Measurements from ENCODE around the gene LRRC47. TPM values are rescaled to one million over a fixed set of nuclear protein-coding genes. Genes with fewer than 3 reads are reported as not detected.
A peak's percentile ranks its signal among the peaks of the same experiment; 100 is the strongest.

The LRRC47 gene
- 10 to 100 TPM; 19.0 to 44.7 (median 37.4) TPM for total RNA-seq

GRCh38 chr1:3796215-3797061 lies at the start of gene LRRC47:
TSS of gene LRRC47 (minus strand) at chr1:3796498. CDS start at chr1:3796476, 22 bp downstream.
- Histone ChIP-seq H3K36me3 (no peaks in the 10 kb centered on the region), H3K9me3 (no peaks in the 10 kb centered on the region), H3K4me3 (peak within 1 kb of the TSS; percentile 63 to 96), H3K4me1 (peaks cover 0 to 18% of the 10 kb centered on the region in 2 donors), H3K27me3 (no peaks in the 10 kb centered on the region), H3K27ac (peak within 1 kb of the TSS; percentile 42 to 54)
- TF ChIP-seq, protein P1, sequence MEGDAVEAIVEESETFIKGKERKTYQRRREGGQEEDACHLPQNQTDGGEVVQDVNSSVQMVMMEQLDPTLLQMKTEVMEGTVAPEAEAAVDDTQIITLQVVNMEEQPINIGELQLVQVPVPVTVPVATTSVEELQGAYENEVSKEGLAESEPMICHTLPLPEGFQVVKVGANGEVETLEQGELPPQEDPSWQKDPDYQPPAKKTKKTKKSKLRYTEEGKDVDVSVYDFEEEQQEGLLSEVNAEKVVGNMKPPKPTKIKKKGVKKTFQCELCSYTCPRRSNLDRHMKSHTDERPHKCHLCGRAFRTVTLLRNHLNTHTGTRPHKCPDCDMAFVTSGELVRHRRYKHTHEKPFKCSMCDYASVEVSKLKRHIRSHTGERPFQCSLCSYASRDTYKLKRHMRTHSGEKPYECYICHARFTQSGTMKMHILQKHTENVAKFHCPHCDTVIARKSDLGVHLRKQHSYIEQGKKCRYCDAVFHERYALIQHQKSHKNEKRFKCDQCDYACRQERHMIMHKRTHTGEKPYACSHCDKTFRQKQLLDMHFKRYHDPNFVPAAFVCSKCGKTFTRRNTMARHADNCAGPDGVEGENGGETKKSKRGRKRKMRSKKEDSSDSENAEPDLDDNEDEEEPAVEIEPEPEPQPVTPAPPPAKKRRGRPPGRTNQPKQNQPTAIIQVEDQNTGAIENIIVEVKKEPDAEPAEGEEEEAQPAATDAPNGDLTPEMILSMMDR (IDR thresholded peaks at IDR 0.05), result peak in 3 of 4 experiments; percentile 13 to 40 (median 22)
- TF ChIP-seq POLR2A (IDR thresholded peaks at IDR 0.05), result peak; percentile 23 to 68
- DNase-seq, result peak; percentile 90 to 92
- intact Hi-C loops (cut with DNase I; ENCODE audit: low total_unique reads), result no loop called here

DNA sequence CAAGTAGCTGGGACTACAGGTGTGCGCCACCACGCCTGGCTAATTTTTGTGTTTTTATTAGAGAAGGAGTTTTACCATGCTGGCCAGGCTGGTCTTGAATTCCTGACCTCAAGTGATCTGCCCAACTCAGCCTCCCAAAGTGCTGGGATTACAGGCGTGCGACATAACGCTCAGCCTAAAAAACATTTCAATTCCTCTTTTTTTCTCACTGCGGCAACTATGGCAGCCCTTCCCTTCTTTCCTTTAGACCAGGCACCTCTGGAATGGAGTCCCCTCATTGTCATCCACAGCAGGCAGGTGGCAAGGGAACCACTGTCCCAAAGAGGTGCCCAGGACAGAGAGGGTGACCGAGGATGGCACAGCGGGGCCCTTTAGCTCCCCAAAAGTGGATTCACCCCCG lies 46.6 kb upstream of the LRRC47 start:
- intact Hi-C loops (cut with DNase I; ENCODE audit: low total_unique reads), result no loop called here
- Histone ChIP-seq H3K27ac (no peak overlapping the region), H3K36me3 (no peaks in the 10 kb centered on the region), H3K4me1 (no peaks in the 10 kb centered on the region), H3K27me3 (no peaks in the 10 kb centered on the region), H3K9me3 (no peaks in the 10 kb centered on the region), H3K4me3 (no peak overlapping the region)
- DNase-seq, result no peak
- TF ChIP-seq POLR2A (IDR thresholded peaks at IDR 0.05), result no peak
- TF ChIP-seq, protein P1 (IDR thresholded peaks at IDR 0.05), result no peak

GRCh38 chr1:3841491-3841890 lies 45.2 kb upstream of the LRRC47 start:
- Histone ChIP-seq H3K4me1 (no peaks in the 10 kb centered on the region), H3K9me3 (no peaks in the 10 kb centered on the region), H3K27ac (no peak overlapping the region), H3K36me3 (no peaks in the 10 kb centered on the region), H3K27me3 (no peaks in the 10 kb centered on the region), H3K4me3 (no peak overlapping the region)
- no peak for DNase-seq
- no peak for TF ChIP-seq POLR2A (IDR thresholded peaks at IDR 0.05)
- TF ChIP-seq, protein P1 (IDR thresholded peaks at IDR 0.05), result no peak
- intact Hi-C loops (cut with DNase I; ENCODE audit: low total_unique reads), result no loop called here

GRCh38 chr1:3838788-3839187 lies 42.5 kb upstream of the LRRC47 start:
- DNase-seq, result no peak
- Histone ChIP-seq H3K27ac (no peak overlapping the region), H3K4me3 (no peak overlapping the region), H3K27me3 (no peaks in the 10 kb centered on the region), H3K4me1 (no peaks in the 10 kb centered on the region), H3K36me3 (no peaks in the 10 kb centered on the region), H3K9me3 (no peaks in the 10 kb centered on the region)
- TF ChIP-seq POLR2A (IDR thresholded peaks at IDR 0.05), result no peak
- intact Hi-C loops (cut with DNase I; ENCODE audit: low total_unique reads), result no loop called here

DNA sequence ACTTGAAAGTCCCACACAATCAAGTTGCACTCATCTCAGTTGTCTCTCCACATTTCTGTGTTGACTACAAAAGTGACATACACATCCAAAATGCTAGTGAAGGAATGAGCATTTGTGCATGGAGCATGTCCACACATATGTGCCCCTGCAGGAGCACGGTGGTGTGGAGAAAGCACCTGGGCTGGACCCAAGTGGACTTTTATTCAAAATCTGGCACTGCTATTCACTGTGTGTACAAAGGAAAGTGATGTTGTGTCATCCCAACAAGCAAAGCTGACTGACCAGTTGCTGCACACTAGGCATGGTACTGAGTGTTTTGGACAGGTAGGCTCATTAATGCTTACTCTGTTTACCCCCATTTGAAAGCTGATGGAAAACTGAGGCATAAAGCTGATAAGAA lies 41.4 kb upstream of the LRRC47 start:
- Histone ChIP-seq H3K36me3 (no peaks in the 10 kb centered on the region), H3K27me3 (no peaks in the 10 kb centered on the region), H3K4me3 (no peak overlapping the region), H3K4me1 (no peaks in the 10 kb centered on the region), H3K9me3 (no peaks in the 10 kb centered on the region), H3K27ac (no peak overlapping the region)
- intact Hi-C loops (cut with DNase I; ENCODE audit: low total_unique reads), result no loop called here
- no peak for DNase-seq
- TF ChIP-seq, protein P1 (IDR thresholded peaks at IDR 0.05), result no peak
- TF ChIP-seq POLR2A (IDR thresholded peaks at IDR 0.05), result no peak

All from uterus (tissue), 4 donors.